ENCODE measurements around the gene RHBDL1. TPM values are rescaled to one million over a fixed set of nuclear protein-coding genes. Genes with fewer than 3 reads are reported as not detected.
A peak's percentile ranks its signal among the peaks of the same experiment; 100 is the strongest.

RHBDL1 gene
- total and polyA plus RNA-seq, 9 of the 15 experiments (the other 6 are each of a cell fraction or from before 2014, with no cell fraction given), result 0.03 to 5.6 (median 1.3) TPM; not detected in 1

DNA sequence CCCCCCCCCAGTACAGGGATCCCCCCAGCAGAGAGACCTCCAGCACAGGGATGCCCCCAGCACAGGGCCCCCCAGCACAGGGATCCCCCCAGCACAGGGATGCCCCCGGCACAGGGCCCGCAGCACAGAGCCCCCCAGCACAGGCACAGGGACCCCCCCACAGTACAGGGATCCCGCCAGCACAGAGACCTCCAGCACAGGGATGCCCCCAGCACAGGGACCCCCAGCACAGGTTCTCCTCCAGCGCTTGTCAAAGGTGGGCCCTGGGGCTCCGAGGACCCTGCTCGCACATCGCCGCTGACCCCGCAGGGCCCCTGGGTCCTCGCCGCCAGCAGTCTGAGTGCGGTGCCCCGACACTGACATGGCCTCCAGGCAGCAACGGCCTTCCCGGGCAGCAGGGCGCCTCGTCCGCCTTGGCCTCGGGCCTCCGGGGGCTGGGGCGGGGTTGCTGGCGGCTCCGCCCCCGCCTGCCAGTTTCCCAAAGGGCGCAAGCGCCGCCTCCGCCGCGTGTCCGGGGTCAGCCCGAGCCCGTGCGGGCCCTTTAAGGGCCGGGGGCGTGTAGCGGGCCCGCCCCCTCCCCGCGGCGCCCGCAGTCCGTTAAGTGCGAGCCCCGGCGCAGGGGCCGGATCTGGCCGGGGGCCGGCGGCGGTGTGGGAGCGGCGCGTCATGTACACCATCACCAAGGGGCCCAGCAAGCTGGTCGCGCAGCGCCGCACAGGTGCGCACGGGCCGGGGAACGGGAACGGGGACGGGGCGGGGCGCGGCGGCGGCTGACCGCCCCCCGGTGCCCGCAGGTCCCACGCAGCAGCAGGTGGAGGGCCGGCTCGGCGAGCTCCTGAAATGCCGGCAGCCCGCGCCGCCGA is 33.9 kb upstream of the RHBDL1 start, which contains the start of gene MCRIP2 (continued):
- TF ChIP-seq, protein P1, sequence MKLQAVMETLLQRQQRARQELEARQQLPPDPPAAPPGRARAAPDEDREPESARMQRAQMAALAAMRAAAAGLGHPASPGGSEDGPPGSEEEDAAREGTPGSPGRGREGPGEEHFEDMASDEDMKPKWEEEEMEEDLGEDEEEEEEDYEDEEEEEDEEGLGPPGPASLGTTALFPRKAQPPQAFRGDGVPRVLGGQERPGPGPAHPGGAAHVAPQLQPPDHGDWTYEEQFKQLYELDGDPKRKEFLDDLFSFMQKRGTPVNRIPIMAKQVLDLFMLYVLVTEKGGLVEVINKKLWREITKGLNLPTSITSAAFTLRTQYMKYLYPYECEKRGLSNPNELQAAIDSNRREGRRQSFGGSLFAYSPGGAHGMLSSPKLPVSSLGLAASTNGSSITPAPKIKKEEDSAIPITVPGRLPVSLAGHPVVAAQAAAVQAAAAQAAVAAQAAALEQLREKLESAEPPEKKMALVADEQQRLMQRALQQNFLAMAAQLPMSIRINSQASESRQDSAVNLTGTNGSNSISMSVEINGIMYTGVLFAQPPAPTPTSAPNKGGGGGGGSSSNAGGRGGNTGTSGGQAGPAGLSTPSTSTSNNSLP (IDR thresholded peaks at IDR 0.05; ENCODE audit: borderline replicate concordance, low read depth, low read length), result no peak
- no peak for TF ChIP-seq GABPB2 (CRISPR knock-in tag; conservative IDR thresholded peaks at IDR 0.05)
- TF ChIP-seq SRSF3 (IDR thresholded peaks at IDR 0.05; ENCODE audit: insufficient read depth, low read length), result no peak
- peak; percentile 71 for TF ChIP-seq TAF1 (IDR thresholded peaks at IDR 0.05; ENCODE audit: control insufficient read depth, extremely low read depth, insufficient read depth, low read length, severe bottlenecking)
- TF ChIP-seq MXI1 (IDR thresholded peaks at IDR 0.05; ENCODE audit: low read depth, low read length), result peak; percentile 83
- no peak for TF ChIP-seq CBFA2T3 (IDR thresholded peaks at IDR 0.05)
- 0 out of 2 replicates have a peak, but pooled peaks have one; percentile 54 for TF ChIP-seq NR1H2 (CRISPR knock-in tag; IDR thresholded peaks at IDR 0.05)
- no peak for TF ChIP-seq EHMT2 (IDR thresholded peaks at IDR 0.05)
- no peak for TF ChIP-seq TAF9B (IDR thresholded peaks at IDR 0.05; ENCODE audit: partially characterized antibody)
- TF ChIP-seq SMAD3 (CRISPR knock-in tag; conservative IDR thresholded peaks at IDR 0.05), result no peak
- no peak for TF ChIP-seq FIP1L1 (IDR thresholded peaks at IDR 0.05; ENCODE audit: low read depth, low read length, poor library complexity, severe bottlenecking)
- TF ChIP-seq, protein P2, sequence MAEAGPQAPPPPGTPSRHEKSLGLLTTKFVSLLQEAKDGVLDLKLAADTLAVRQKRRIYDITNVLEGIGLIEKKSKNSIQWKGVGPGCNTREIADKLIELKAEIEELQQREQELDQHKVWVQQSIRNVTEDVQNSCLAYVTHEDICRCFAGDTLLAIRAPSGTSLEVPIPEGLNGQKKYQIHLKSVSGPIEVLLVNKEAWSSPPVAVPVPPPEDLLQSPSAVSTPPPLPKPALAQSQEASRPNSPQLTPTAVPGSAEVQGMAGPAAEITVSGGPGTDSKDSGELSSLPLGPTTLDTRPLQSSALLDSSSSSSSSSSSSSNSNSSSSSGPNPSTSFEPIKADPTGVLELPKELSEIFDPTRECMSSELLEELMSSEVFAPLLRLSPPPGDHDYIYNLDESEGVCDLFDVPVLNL (CRISPR knock-in tag; IDR thresholded peaks at IDR 0.05; ENCODE audit: low read depth), result no peak
- TF ChIP-seq, protein P3, sequence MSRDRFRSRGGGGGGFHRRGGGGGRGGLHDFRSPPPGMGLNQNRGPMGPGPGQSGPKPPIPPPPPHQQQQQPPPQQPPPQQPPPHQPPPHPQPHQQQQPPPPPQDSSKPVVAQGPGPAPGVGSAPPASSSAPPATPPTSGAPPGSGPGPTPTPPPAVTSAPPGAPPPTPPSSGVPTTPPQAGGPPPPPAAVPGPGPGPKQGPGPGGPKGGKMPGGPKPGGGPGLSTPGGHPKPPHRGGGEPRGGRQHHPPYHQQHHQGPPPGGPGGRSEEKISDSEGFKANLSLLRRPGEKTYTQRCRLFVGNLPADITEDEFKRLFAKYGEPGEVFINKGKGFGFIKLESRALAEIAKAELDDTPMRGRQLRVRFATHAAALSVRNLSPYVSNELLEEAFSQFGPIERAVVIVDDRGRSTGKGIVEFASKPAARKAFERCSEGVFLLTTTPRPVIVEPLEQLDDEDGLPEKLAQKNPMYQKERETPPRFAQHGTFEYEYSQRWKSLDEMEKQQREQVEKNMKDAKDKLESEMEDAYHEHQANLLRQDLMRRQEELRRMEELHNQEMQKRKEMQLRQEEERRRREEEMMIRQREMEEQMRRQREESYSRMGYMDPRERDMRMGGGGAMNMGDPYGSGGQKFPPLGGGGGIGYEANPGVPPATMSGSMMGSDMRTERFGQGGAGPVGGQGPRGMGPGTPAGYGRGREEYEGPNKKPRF (IDR thresholded peaks at IDR 0.05; ENCODE audit: low read depth, low read length), result no peak
- TF ChIP-seq ZNF311 (CRISPR knock-in tag; IDR thresholded peaks at IDR 0.05), result no peak
- peak; percentile 93 for TF ChIP-seq KDM5B (IDR thresholded peaks at IDR 0.05; ENCODE audit: insufficient replicate concordance, low read depth, low read length)
- no peak for TF ChIP-seq ZNF507 (tag; conservative IDR thresholded peaks at IDR 0.05)
- TF ChIP-seq WHSC1 (IDR thresholded peaks at IDR 0.05; ENCODE audit: low read length), result no peak
- no peak for TF ChIP-seq MAFG (tag; conservative IDR thresholded peaks at IDR 0.05)
- TF ChIP-seq ZC3H4 (CRISPR knock-in tag; IDR thresholded peaks at IDR 0.05; ENCODE audit: borderline replicate concordance), result no peak; the same call in 1 of the 2 replicates
- TF ChIP-seq NR4A1 (CRISPR knock-in tag; IDR thresholded peaks at IDR 0.05), result 0 out of 2 replicates have a peak, but pooled peaks have one; percentile 32
- no peak for TF ChIP-seq NR4A1 (tag; IDR thresholded peaks at IDR 0.05)

Data from K562 (cell line).